HepG2 (cell line): ENCODE results near the gene PRKCB. TPM values are rescaled to one million over a fixed set of nuclear protein-coding genes. Genes with fewer than 3 reads are reported as not detected.
A peak's percentile ranks its signal among the peaks of the same experiment; 100 is the strongest.

ENCODE experiments used
- ATAC-seq: fragments of 200-7000 bp; cut with Tn5 transposase; 3 replicates; pipeline ENCODE4 v1.9.1; 2020; ENCODE audit warnings: mild to moderate bottlenecking, moderate library complexity
- BruUV-seq: library from RNA; stranded (reverse); fragments of 400-500 nt; replicated peaks from 2 replicates; lab custom pipeline; 2021; lab: Mats Ljungman, UMichigan
- CTCF ChIA-PET: fragments of 300-600 bp; formaldehyde crosslinking; extraction: SDS; loops from one replicate; lab custom pipeline; 2021; ENCODE audit warnings: low total read pairs, inconsistent platforms, low intra/inter-chr PET ratio; lab: Yijun Ruan, JAX
- POLR2A ChIA-PET: fragments of 350-600 bp; sonication (Branson Sonifier 250); formaldehyde crosslinking; loops from one replicate; lab custom pipeline; 2020; ENCODE audit warnings: antibody characterized with exemption, inconsistent platforms; lab: Yijun Ruan, JAX
- DNase-seq: peaks from one replicate; pipeline ENCODE4 v3.0.0-alpha.2; 2015; ENCODE audit warnings: low spot score
- FAIRE-seq: peaks from 3 replicates; lab custom pipeline; 2011; peaks lifted over from hg19 to GRCh38; lab: Jason Lieb, UNC
- H2AFZ ChIP-seq: one replicate; pipeline ENCODE4 v1.6.1; 2011; ENCODE audit warnings: low read length, inconsistent platforms
- H3K27ac ChIP-seq: fragments of 300-600 bp; 3 replicates; pipeline ENCODE4 v1.8.0; 2011; ENCODE audit warnings: mixed run types, mild to moderate bottlenecking, mixed read lengths, low read length, inconsistent platforms; ENCODE audit not compliant: insufficient read depth; ENCODE audit errors: extremely low read length
- H3K27me3 ChIP-seq, 2 experiments: fragments of 200-600 bp in 1 of 2; 2 replicates in 1 of 2; 3 replicates in 1 of 2; pipeline versions ENCODE4 v1.6.0 to v1.8.0; 2011; ENCODE audit warnings: low read length in 2 of 2, mild to moderate bottlenecking in 2 of 2, moderate library complexity in 2 of 2, inconsistent platforms in 1 of 2; ENCODE audit not compliant: insufficient read depth in 2 of 2, control insufficient read depth in 1 of 2
- H3K36me3 ChIP-seq, 2 experiments: fragments of 200-600 bp in 1 of 2; replicated peaks in 1 of 2; 2 replicates in 1 of 2; 3 replicates in 1 of 2; pipeline versions ENCODE4 v1.5.1 to v1.8.0; 2011; ENCODE audit warnings: low read length in 2 of 2, inconsistent platforms in 1 of 2; ENCODE audit not compliant: insufficient read depth in 2 of 2, control insufficient read depth in 1 of 2
- H3K4me1 ChIP-seq: 2 replicates; pipeline ENCODE4 v1.5.1; 2012; ENCODE audit warnings: low read length, inconsistent platforms; ENCODE audit not compliant: insufficient read depth
- H3K4me2 ChIP-seq: 2 replicates; pipeline ENCODE4 v1.6.0; 2011; ENCODE audit warnings: low read depth, low read length, inconsistent platforms
- H3K4me3 ChIP-seq, 3 experiments: fragments of 200-600 bp in 1 of 3; sonication (generic), shearing (Covaris generic) in 1 of 3; replicated peaks in 1 of 3; 2 replicates each; pipeline ENCODE4 v1.5.1; 2011 to 2016; ENCODE audit warnings: low read length in 3 of 3, inconsistent platforms in 2 of 3, low read depth in 2 of 3, mild to moderate bottlenecking in 2 of 3, control low read depth in 1 of 3, mixed read lengths in 1 of 3; ENCODE audit not compliant: insufficient read depth in 1 of 3
- H3K79me2 ChIP-seq: one replicate; pipeline ENCODE4 v1.6.1; 2011; ENCODE audit warnings: low read length, inconsistent platforms; ENCODE audit not compliant: insufficient read depth
- H3K9ac ChIP-seq: 2 replicates; pipeline ENCODE4 v1.6.0; 2011; ENCODE audit warnings: mild to moderate bottlenecking, low read depth, low read length, inconsistent platforms; ENCODE audit not compliant: insufficient read depth
- H3K9me3 ChIP-seq: 2 replicates; pipeline ENCODE4 v1.5.1; 2012; ENCODE audit warnings: mild to moderate bottlenecking, low read length
- H4K20me1 ChIP-seq: 2 replicates; pipeline ENCODE4 v1.6.0; 2011; ENCODE audit warnings: inconsistent platforms, mild to moderate bottlenecking, low read length, moderate library complexity; ENCODE audit not compliant: insufficient read depth
- ELF3 ChIP-seq: IDR thresholded peaks from 2 replicates; pipeline ENCODE4 v1.6.1; 2016; ENCODE audit warnings: missing genetic modification reagents, missing compliant biosample characterization
- HNF4A ChIP-seq: sonication (generic); formaldehyde crosslinking; IDR thresholded peaks from 2 replicates; pipeline ENCODE4 v1.4.0; 2020; ENCODE audit warnings: missing genetic modification reagents
- KDM6A ChIP-seq: IDR thresholded peaks from 2 replicates; pipeline ENCODE4 v1.6.1; 2016; ENCODE audit warnings: low read depth
- ZBTB37 ChIP-seq: sonication (generic); formaldehyde crosslinking; IDR thresholded peaks from 2 replicates; pipeline ENCODE4 v1.4.0; 2020; ENCODE audit warnings: mild to moderate bottlenecking, missing genetic modification reagents
- ZNF619 ChIP-seq: sonication (generic); formaldehyde crosslinking; IDR thresholded peaks from 2 replicates; pipeline ENCODE4 v1.4.0; 2020; ENCODE audit warnings: mild to moderate bottlenecking, missing genetic modification reagents
- ZNF629 ChIP-seq: sonication (generic); formaldehyde crosslinking; conservative IDR thresholded peaks from 2 replicates; pipeline ENCODE4 v1.5.0; 2020; ENCODE audit warnings: missing genetic modification reagents
- ZSCAN30 ChIP-seq: sonication (generic); formaldehyde crosslinking; IDR thresholded peaks from 2 replicates; pipeline ENCODE4 v1.5.0; 2020; ENCODE audit warnings: mild to moderate bottlenecking, missing genetic modification reagents
- WGBS: methylation state at CpG from one replicate; pipeline ENCODE4 v1.1.6; 2017; ENCODE audit warnings: low lambda C conversion rate; 5-methylcytosine and 5-hydroxymethylcytosine counted together
- in situ Hi-C: cut with HindIII; loops from 2 replicates; pipeline ENCODE4 v1.10.0; 2017; ENCODE audit warnings: low pct_unique_long_range_greater_than_20kb; ENCODE audit not compliant: extremely low pct_ligation_motif_present
- intact Hi-C: fragments of 100-400 bp; cut with micrococcal nuclease; formaldehyde crosslinking; loops from one replicate; pipeline ENCODE4 v1.10.0; 2022; ENCODE audit not compliant: unreplicated experiment
- polyA plus RNA-seq, 8 experiments: library from polyadenylated mRNA; depleted of rRNA in 3 of 8; stranded (reverse) in 7 of 8; unstranded in 1 of 8; fragments of >200 nt; fragmentation: Illumina TruSeq in 4 of 8; extraction: Trizol in 4 of 8; gene quantifications; 2 replicates each; pipeline versions ENCODE4 v1.2.1 to v1.2.3, GENCODE V29; 2011 to 2016; ENCODE audit warnings: low read depth in 4 of 8, missing spikeins in 1 of 8, mixed read lengths in 1 of 8; ENCODE audit not compliant: insufficient read depth in 1 of 8
- total RNA-seq, 5 experiments: library from RNA; depleted of rRNA; stranded (reverse); fragments of >200 nt; fragmentation: Illumina TruSeq; extraction: Trizol; gene quantifications; 2 replicates each; pipeline ENCODE4 v1.2.3, GENCODE V29; 2016; ENCODE audit warnings: low read depth in 1 of 5

The PRKCB gene
- total and polyA plus RNA-seq, 2 of the 13 experiments (the other 11 are each of a cell fraction or from before 2014, with no cell fraction given): 0.01 TPM; not detected in 1

DNA sequence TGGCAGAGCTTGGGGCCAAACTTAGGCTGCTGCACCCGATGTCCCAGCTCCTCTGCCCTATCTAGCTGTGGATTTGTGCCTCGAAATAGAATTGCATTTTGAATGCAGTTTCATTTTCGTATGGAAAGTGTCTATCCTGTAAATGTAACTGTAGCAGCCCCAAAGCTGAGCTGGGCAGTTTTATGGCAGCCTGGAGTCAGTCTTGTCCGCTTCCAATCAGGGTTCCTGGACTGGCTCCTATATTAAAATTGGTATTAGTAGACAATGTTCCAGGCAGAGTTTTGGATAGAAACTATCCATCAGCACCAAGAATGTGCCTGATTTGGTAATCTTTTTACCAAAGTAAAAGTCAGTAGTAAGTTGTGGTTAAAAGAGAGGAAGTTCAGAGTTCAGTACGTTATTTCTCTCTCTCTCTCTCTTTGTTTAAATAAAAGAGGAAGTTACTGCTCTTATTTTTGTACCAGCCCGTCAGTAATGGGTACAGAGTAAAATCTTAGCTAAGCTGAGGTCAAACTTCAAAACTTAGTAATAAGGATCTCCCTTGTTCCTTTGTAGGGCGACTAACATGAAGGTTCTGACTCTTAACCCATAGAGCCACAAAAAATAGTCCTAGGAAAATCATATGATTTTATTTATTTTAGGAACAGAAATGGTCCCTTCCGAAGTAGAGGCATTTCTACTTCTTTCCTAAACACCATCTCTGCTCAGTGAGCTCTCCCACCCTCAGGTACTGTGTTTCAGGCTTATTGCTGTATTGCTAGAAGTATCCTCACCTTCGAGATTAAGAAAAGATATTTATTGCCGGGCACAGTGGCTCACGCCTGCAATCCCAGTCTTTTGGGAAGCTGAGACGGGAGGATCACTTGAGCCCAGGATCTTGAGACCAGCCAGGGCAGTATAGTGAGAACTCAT, 28.0 kb downstream of the PRKCB start:
- TF ChIP-seq KDM6A (no peak), ZNF619 (no peak), ZSCAN30 (CRISPR knock-in tag) (no peak), ZBTB37 (peak; percentile 71), HNF4A (CRISPR knock-in tag) (peak; percentile 27; the same call in 1 of the 2 replicates), ZNF629 (CRISPR knock-in tag) (peak; percentile 57), ELF3 (0 out of 2 replicates have a peak, but pooled peaks have one; percentile 38)
- no peak overlapping the region for H2AFZ ChIP-seq
- no peaks in the 10 kb centered on the region for H3K79me2 ChIP-seq
- peak overlapping the region; percentile 34 for H3K4me2 ChIP-seq
- no peak overlapping the region for H3K27ac ChIP-seq
- no peak for FAIRE-seq
- no peaks in the 10 kb centered on the region for H3K9me3 ChIP-seq
- no peaks in the 10 kb centered on the region for H4K20me1 ChIP-seq
- no TSS peak for BruUV-seq
- H3K36me3 ChIP-seq: no peaks in the 10 kb centered on the region
- 14% methylated on average over 12 of the region's 12 CpGs for WGBS
- intact Hi-C loops (no loop called here), in situ Hi-C loops (no loop called here)
- H3K4me3 ChIP-seq: no peak overlapping the region
- no peak; the same call in 2 of the 3 replicates for ATAC-seq
- H3K27me3 ChIP-seq: peaks cover 0 to 19% of the 10 kb centered on the region in 2 experiments; a peak in 3 of 5 replicates
- POLR2A ChIA-PET: no interaction called here
- CTCF ChIA-PET: no interaction called here
- no peak overlapping the region for H3K9ac ChIP-seq
- DNase-seq: peak; percentile 14
- H3K4me1 ChIP-seq: peaks cover 12% of the 10 kb centered on the region
